K562 (cell line): Measurements from ENCODE around the gene TIFAB. TPM values are rescaled to one million over a fixed set of nuclear protein-coding genes. Genes with fewer than 3 reads are reported as not detected.

ENCODE experiments used
- CTBP1 ChIP-seq: fragments of 450-650 bp; IDR thresholded peaks from 2 replicates; pipeline ENCODE4 v1.6.1; 2016; ENCODE audit warnings: borderline replicate concordance
- ILK ChIP-seq: fragments of 450-650 bp; IDR thresholded peaks from 2 replicates; pipeline ENCODE4 v1.6.1; 2016; ENCODE audit warnings: missing genetic modification characterization, low read depth, mild to moderate bottlenecking, missing compliant biosample characterization, moderate library complexity, borderline replicate concordance
- NFXL1 ChIP-seq: fragments of 450-650 bp; formaldehyde crosslinking; IDR thresholded peaks from 2 replicates; pipeline ENCODE4 v1.4.0; 2021; ENCODE audit warnings: mild to moderate bottlenecking
- SMC3 ChIP-seq: conservative IDR thresholded peaks from 2 replicates; pipeline ENCODE4 v1.6.1; 2011; ENCODE audit warnings: low read depth, low read length, improper control_type of control experiment; ENCODE audit not compliant: insufficient read depth
- ZNF24 ChIP-seq: fragments of 450-650 bp; IDR thresholded peaks from 2 replicates; pipeline ENCODE4 v1.6.1; 2016
- ZNF311 ChIP-seq: fragments of 250-450 bp; sonication (Bioruptor Pico); IDR thresholded peaks from 2 replicates; pipeline ENCODE4 v1.4.0; 2020; ENCODE audit warnings: mild to moderate bottlenecking, moderate library complexity
- polyA plus RNA-seq, 8 experiments: library from polyadenylated mRNA; depleted of rRNA in 4 of 8; stranded (reverse) in 5 of 8; unstranded in 3 of 8; fragments of >200 nt; fragmentation: Nextera tagmentation in 2 of 8; fragmentation: Illumina TruSeq in 1 of 8; extraction: Ambion mirVana in 2 of 8; extraction: Trizol in 1 of 8; gene quantifications; 2 replicates each; pipeline versions ENCODE4 v1.2.1 to v1.2.3, GENCODE V29; 2011 to 2014; ENCODE audit warnings: inconsistent platforms in 1 of 8, missing spikeins in 1 of 8
- total RNA-seq, 7 experiments: library from RNA; depleted of rRNA in 6 of 7; stranded (reverse); fragments of >200 nt in 6 of 7; fragmentation: Illumina TruSeq in 2 of 7; extraction: Trizol in 2 of 7; gene quantifications; 2 replicates each; pipeline versions ENCODE4 v1.2.1 to v1.2.3, GENCODE V29; 2011 to 2021; ENCODE audit warnings: low replicate concordance in 1 of 7
- TF ChIP-seq, protein P1 (sequence below), 3 experiments: fragments of 200-800 bp in 1 of 3; fragments of 250-450 bp in 1 of 3; fragments of 450-650 bp in 1 of 3; sonication (Bioruptor Pico) in 1 of 3; sonication (Bioruptor generic) in 1 of 3; formaldehyde crosslinking in 1 of 3; IDR thresholded peaks; 2 replicates each; pipeline versions ENCODE4 v1.6.1 to v1.8.0; 2016 to 2022; ENCODE audit warnings: mild to moderate bottlenecking in 2 of 3, missing genetic modification characterization in 2 of 3, missing compliant biosample characterization in 1 of 3, moderate library complexity in 1 of 3
- TF ChIP-seq, protein P2 (sequence below): fragments of 450-650 bp; IDR thresholded peaks from 2 replicates; pipeline ENCODE4 v1.6.1; 2016; ENCODE audit warnings: low read depth
- TF ChIP-seq, protein P3 (sequence below): fragments of 250-450 bp; sonication (Bioruptor Pico); IDR thresholded peaks from 2 replicates; pipeline ENCODE4 v1.8.0; 2021; ENCODE audit warnings: moderate library complexity, mild to moderate bottlenecking, inconsistent platforms
- TF ChIP-seq, protein P4 (sequence below): IDR thresholded peaks from 2 replicates; pipeline ENCODE4 v1.6.1; 2011; ENCODE audit not compliant: insufficient read length; ENCODE audit errors: extremely low read depth
- TF ChIP-seq, protein P5 (sequence below): fragments of 250-450 bp; sonication (Bioruptor Pico); IDR thresholded peaks from 2 replicates; pipeline ENCODE4 v1.9.0; 2021; ENCODE audit warnings: mild to moderate bottlenecking

Gene TIFAB
- total and polyA plus RNA-seq, 9 of the 15 experiments (the other 6 are each of a cell fraction or from before 2014, with no cell fraction given) = not detected

DNA sequence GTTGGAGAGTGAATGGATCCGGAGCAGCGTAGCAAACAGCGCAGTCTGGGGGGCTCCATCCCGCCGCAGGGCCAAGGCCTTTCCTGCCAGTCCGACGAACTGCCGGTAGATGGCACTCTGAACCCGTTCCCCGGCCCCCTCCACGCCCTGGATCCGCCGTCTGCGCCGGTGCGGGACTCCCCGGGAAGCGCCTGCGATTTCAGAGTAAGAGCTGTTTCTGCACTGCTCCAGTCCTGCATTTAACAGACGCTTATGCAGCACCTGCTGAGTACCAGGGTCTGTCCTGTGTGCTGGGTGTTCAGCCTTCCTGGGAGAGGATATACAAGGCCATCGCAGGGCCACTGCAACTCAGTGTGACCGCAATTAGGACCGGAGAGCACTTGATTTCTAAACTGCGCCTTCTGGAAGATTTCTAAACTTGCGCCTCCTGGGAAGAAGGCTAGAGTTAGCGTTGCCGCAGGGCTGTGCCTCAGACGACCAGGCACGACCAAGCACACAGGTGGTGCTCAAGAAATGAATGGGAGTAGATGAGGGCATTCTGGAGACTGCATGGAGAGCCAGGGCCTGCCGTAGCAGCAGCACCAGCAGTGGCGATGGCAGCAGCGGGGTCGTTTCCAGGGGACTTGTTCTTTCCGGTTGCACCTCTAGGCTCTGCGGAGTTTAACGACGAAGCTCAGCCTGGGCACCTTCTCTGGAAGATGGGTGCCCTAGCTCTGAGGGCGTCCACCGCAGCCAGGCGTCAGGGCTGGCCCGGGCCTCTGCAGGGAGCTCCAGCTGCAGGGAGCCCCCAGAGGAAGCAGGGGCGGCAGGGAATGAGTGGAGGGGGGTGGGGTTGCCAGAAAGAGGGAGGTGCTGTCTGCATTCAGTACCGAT is 14.3 kb upstream of the TIFAB start (continued):
- TF ChIP-seq, protein P1, sequence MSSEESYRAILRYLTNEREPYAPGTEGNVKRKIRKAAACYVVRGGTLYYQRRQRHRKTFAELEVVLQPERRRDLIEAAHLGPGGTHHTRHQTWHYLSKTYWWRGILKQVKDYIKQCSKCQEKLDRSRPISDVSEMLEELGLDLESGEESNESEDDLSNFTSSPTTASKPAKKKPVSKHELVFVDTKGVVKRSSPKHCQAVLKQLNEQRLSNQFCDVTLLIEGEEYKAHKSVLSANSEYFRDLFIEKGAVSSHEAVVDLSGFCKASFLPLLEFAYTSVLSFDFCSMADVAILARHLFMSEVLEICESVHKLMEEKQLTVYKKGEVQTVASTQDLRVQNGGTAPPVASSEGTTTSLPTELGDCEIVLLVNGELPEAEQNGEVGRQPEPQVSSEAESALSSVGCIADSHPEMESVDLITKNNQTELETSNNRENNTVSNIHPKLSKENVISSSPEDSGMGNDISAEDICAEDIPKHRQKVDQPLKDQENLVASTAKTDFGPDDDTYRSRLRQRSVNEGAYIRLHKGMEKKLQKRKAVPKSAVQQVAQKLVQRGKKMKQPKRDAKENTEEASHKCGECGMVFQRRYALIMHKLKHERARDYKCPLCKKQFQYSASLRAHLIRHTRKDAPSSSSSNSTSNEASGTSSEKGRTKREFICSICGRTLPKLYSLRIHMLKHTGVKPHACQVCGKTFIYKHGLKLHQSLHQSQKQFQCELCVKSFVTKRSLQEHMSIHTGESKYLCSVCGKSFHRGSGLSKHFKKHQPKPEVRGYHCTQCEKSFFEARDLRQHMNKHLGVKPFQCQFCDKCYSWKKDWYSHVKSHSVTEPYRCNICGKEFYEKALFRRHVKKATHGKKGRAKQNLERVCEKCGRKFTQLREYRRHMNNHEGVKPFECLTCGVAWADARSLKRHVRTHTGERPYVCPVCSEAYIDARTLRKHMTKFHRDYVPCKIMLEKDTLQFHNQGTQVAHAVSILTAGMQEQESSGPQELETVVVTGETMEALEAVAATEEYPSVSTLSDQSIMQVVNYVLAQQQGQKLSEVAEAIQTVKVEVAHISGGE (CRISPR knock-in tag; IDR thresholded peaks at IDR 0.05) = no peak
- peak; percentile 97 for TF ChIP-seq SMC3
- TF ChIP-seq CTBP1 = peak; percentile 43; the same call in 1 of the 2 replicates
- TF ChIP-seq, protein P2, sequence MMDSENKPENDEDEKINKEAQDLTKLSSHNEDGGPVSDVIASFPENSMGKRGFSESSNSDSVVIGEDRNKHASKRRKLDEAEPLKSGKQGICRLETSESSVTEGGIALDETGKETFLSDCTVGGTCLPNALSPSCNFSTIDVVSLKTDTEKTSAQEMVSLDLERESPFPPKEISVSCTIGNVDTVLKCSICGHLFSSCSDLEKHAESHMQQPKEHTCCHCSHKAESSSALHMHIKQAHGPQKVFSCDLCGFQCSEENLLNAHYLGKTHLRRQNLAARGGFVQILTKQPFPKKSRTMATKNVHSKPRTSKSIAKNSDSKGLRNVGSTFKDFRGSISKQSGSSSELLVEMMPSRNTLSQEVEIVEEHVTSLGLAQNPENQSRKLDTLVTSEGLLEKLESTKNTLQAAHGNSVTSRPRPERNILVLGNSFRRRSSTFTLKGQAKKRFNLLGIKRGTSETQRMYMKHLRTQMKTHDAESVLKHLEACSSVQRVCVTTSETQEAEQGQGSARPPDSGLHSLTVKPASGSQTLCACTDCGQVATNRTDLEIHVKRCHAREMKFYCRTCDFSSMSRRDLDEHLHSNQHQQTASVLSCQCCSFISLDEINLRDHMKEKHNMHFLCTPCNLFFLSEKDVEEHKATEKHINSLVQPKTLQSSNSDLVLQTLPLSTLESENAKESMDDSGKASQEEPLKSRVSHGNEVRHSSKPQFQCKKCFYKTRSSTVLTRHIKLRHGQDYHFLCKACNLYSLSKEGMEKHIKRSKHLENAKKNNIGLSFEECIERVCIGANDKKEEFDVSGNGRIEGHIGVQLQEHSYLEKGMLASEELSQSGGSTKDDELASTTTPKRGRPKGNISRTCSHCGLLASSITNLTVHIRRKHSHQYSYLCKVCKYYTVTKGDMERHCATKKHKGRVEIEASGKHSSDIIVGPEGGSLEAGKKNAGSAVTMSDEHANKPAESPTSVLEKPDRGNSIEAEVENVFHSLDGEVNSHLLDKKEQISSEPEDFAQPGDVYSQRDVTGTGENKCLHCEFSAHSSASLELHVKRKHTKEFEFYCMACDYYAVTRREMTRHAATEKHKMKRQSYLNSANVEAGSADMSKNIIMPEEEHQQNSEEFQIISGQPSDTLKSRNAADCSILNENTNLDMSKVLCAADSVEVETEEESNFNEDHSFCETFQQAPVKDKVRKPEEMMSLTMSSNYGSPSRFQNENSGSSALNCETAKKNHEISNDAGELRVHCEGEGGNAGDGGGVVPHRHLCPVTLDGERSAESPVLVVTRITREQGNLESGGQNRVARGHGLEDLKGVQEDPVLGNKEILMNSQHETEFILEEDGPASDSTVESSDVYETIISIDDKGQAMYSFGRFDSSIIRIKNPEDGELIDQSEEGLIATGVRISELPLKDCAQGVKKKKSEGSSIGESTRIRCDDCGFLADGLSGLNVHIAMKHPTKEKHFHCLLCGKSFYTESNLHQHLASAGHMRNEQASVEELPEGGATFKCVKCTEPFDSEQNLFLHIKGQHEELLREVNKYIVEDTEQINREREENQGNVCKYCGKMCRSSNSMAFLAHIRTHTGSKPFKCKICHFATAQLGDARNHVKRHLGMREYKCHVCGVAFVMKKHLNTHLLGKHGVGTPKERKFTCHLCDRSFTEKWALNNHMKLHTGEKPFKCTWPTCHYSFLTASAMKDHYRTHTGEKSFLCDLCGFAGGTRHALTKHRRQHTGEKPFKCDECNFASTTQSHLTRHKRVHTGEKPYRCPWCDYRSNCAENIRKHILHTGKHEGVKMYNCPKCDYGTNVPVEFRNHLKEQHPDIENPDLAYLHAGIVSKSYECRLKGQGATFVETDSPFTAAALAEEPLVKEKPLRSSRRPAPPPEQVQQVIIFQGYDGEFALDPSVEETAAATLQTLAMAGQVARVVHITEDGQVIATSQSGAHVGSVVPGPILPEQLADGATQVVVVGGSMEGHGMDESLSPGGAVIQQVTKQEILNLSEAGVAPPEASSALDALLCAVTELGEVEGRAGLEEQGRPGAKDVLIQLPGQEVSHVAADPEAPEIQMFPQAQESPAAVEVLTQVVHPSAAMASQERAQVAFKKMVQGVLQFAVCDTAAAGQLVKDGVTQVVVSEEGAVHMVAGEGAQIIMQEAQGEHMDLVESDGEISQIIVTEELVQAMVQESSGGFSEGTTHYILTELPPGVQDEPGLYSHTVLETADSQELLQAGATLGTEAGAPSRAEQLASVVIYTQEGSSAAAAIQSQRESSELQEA = no peak
- TF ChIP-seq ZNF311 = no peak
- no peak for TF ChIP-seq ILK (tag)
- TF ChIP-seq, protein P3, sequence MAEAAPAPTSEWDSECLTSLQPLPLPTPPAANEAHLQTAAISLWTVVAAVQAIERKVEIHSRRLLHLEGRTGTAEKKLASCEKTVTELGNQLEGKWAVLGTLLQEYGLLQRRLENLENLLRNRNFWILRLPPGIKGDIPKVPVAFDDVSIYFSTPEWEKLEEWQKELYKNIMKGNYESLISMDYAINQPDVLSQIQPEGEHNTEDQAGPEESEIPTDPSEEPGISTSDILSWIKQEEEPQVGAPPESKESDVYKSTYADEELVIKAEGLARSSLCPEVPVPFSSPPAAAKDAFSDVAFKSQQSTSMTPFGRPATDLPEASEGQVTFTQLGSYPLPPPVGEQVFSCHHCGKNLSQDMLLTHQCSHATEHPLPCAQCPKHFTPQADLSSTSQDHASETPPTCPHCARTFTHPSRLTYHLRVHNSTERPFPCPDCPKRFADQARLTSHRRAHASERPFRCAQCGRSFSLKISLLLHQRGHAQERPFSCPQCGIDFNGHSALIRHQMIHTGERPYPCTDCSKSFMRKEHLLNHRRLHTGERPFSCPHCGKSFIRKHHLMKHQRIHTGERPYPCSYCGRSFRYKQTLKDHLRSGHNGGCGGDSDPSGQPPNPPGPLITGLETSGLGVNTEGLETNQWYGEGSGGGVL (CRISPR knock-in tag) = no peak
- no peak for TF ChIP-seq NFXL1 (CRISPR knock-in tag)
- TF ChIP-seq, protein P4, sequence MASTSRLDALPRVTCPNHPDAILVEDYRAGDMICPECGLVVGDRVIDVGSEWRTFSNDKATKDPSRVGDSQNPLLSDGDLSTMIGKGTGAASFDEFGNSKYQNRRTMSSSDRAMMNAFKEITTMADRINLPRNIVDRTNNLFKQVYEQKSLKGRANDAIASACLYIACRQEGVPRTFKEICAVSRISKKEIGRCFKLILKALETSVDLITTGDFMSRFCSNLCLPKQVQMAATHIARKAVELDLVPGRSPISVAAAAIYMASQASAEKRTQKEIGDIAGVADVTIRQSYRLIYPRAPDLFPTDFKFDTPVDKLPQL = no peak
- TF ChIP-seq ZNF24 = 0 out of 2 replicates have a peak, but pooled peaks have one; percentile 17
- TF ChIP-seq, protein P5, sequence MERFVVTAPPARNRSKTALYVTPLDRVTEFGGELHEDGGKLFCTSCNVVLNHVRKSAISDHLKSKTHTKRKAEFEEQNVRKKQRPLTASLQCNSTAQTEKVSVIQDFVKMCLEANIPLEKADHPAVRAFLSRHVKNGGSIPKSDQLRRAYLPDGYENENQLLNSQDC = no peak
